Measurements from ENCODE around the gene CLDN6.

GRCh38 chr16:3013491-3013951 is 4.5 kb downstream of the CLDN6 start:
- TF ChIP-seq POLR2A (conservative IDR thresholded peaks at IDR 0.05): no peak
- TF ChIP-seq MYC (IDR thresholded peaks at IDR 0.05; ENCODE audit: low read depth, low read length): no peak
- no peak for TF ChIP-seq MYC (CRISPR knock-in tag; IDR thresholded peaks at IDR 0.05; ENCODE audit: borderline replicate concordance, low read depth)
- TF ChIP-seq NKRF (IDR thresholded peaks at IDR 0.05; ENCODE audit: borderline replicate concordance): no peak
- no peak for TF ChIP-seq BHLHE40 (IDR thresholded peaks at IDR 0.05; ENCODE audit: low read length)
- TF ChIP-seq REST (IDR thresholded peaks at IDR 0.05; ENCODE audit: borderline replicate concordance): no peak
- TF ChIP-seq REST (CRISPR knock-in tag; IDR thresholded peaks at IDR 0.05; ENCODE audit: low read depth): no peak
- no peak for TF ChIP-seq BRCA1 (IDR thresholded peaks at IDR 0.05)
- no peak for TF ChIP-seq BRCA1 (CRISPR knock-in tag; IDR thresholded peaks at IDR 0.05)
- TF ChIP-seq ZNF512 (tag; IDR thresholded peaks at IDR 0.05): no peak
- no peak for TF ChIP-seq E2F8 (IDR thresholded peaks at IDR 0.05; ENCODE audit: low read depth, partially characterized antibody)
- no peak for TF ChIP-seq HMGXB4 (CRISPR knock-in tag; IDR thresholded peaks at IDR 0.05)
- TF ChIP-seq POLR2AphosphoS5 (IDR thresholded peaks at IDR 0.05; ENCODE audit: control insufficient read depth, insufficient read depth, low read depth, low read length): no peak
- no peak for TF ChIP-seq TAF1 (IDR thresholded peaks at IDR 0.05; ENCODE audit: control insufficient read depth, extremely low read depth, insufficient read depth, low read length, severe bottlenecking)
- no peak for TF ChIP-seq CTCF (IDR thresholded peaks at IDR 0.05 in 2 of 3, conservative IDR thresholded peaks at IDR 0.05 in 1 of 3; ENCODE audit: insufficient read depth in 2 of 3, low read depth in 1 of 3, low read length in 3 of 3)
- no peak for TF ChIP-seq EZH2 (IDR thresholded peaks at IDR 0.05; ENCODE audit: borderline replicate concordance, low read depth, low read length)

Data from K562 (cell line).